HAP-1 (cell line): Measurements from ENCODE around the gene ANKRD6.

ENCODE experiments used
- DNase-seq, 2 experiments: peaks; one replicate each; pipeline ENCODE4 v3.0.0-alpha.2; 2016 to 2020; ENCODE audit warnings: low spot score in 2 of 2
- H3K27me3 ChIP-seq: fragments of 250-450 bp; sonication (Bioruptor Pico); 2 replicates; pipeline ENCODE4 v1.5.1; 2020; ENCODE audit warnings: low read depth, mild to moderate bottlenecking, moderate library complexity
- H3K36me3 ChIP-seq: fragments of 250-450 bp; sonication (Bioruptor Pico); replicated peaks from 2 replicates; pipeline ENCODE4 v1.5.1; 2020; ENCODE audit warnings: mild to moderate bottlenecking
- H3K4me1 ChIP-seq: fragments of 250-450 bp; sonication (Bioruptor Pico); 2 replicates; pipeline ENCODE4 v1.5.1; 2020; ENCODE audit warnings: mild to moderate bottlenecking
- H3K4me3 ChIP-seq: fragments of 250-450 bp; sonication (Bioruptor Pico); 2 replicates; pipeline ENCODE4 v1.5.1; 2020; ENCODE audit warnings: mild to moderate bottlenecking, moderate library complexity
- H3K9me3 ChIP-seq: fragments of 250-450 bp; sonication (Bioruptor Pico); 2 replicates; pipeline ENCODE4 v1.5.1; 2020; ENCODE audit warnings: mild to moderate bottlenecking, moderate library complexity
- in situ Hi-C: fragments of 300-500 bp; cut with MboI; formaldehyde crosslinking; loops from 3 replicates; pipeline ENCODE4 v1.14.3; 2020; ENCODE audit warnings: low sequenced_read_pairs, inconsistent platforms, mixed read lengths

ANKRD6 gene

GRCh38 chr6:89667872-89668556, 235.1 kb downstream of the ANKRD6 start:
- DNase-seq, result peak in 1 of 2 experiments; percentile 4
- Histone ChIP-seq H3K4me3 (no peak overlapping the region), H3K27me3 (no peaks in the 10 kb centered on the region), H3K9me3 (no peaks in the 10 kb centered on the region), H3K4me1 (no peaks in the 10 kb centered on the region), H3K36me3 (peaks cover 61% of the 10 kb centered on the region)
- in situ Hi-C loops, result no loop called here

- Histone ChIP-seq H3K4me3 (no peak overlapping the region), H3K9me3 (no peaks in the 10 kb centered on the region), H3K4me1 (no peaks in the 10 kb centered on the region), H3K27me3 (no peaks in the 10 kb centered on the region), H3K36me3 (peaks cover 64% of the 10 kb centered on the region)
- no peak for DNase-seq
- in situ Hi-C loops, result no loop called here
Observed at GRCh38 chr6:89669002-89669401, 236.1 kb downstream of the ANKRD6 start.

GRCh38 chr6:89670935-89671565, 238.1 kb downstream of the ANKRD6 start:
- Histone ChIP-seq H3K36me3 (peaks cover 75% of the 10 kb centered on the region), H3K9me3 (no peaks in the 10 kb centered on the region), H3K4me3 (no peak overlapping the region), H3K27me3 (no peaks in the 10 kb centered on the region), H3K4me1 (no peaks in the 10 kb centered on the region)
- no peak for DNase-seq
- in situ Hi-C loops, result no loop called here

- no peaks in the 10 kb centered on the region for H3K27me3 ChIP-seq
- H3K9me3 ChIP-seq, result no peaks in the 10 kb centered on the region
- no peak for DNase-seq
- in situ Hi-C loops, result no loop called here
- H3K4me3 ChIP-seq, result no peak overlapping the region
- H3K4me1 ChIP-seq, result no peaks in the 10 kb centered on the region
- H3K36me3 ChIP-seq, result peaks cover 96% of the 10 kb centered on the region
Observed at GRCh38 chr6:89675949-89676748, 243.2 kb downstream of the ANKRD6 start.

- H3K36me3 ChIP-seq, result peaks cover 94% of the 10 kb centered on the region
- H3K9me3 ChIP-seq, result no peaks in the 10 kb centered on the region
- no peak overlapping the region for H3K4me3 ChIP-seq
- in situ Hi-C loops, result no loop called here
- H3K27me3 ChIP-seq, result no peaks in the 10 kb centered on the region
- no peaks in the 10 kb centered on the region for H3K4me1 ChIP-seq
- no peak for DNase-seq
Observed at GRCh38 chr6:89678531-89678930, 245.6 kb downstream of the ANKRD6 start.

- Histone ChIP-seq H3K4me3 (no peak overlapping the region), H3K27me3 (no peaks in the 10 kb centered on the region), H3K36me3 (peaks cover 94% of the 10 kb centered on the region), H3K9me3 (no peaks in the 10 kb centered on the region), H3K4me1 (no peaks in the 10 kb centered on the region)
- in situ Hi-C loops, result no loop called here
- no peak for DNase-seq
Observed at GRCh38 chr6:89679215-89680120, 246.5 kb downstream of the ANKRD6 start.

- in situ Hi-C loops, result no loop called here
- no peak for DNase-seq
- Histone ChIP-seq H3K9me3 (no peaks in the 10 kb centered on the region), H3K27me3 (no peaks in the 10 kb centered on the region), H3K4me3 (no peak overlapping the region), H3K4me1 (no peaks in the 10 kb centered on the region), H3K36me3 (peaks cover 94% of the 10 kb centered on the region)
Observed at GRCh38 chr6:89680150-89680549, 247.2 kb downstream of the ANKRD6 start.

GRCh38 chr6:89680551-89680950, 247.6 kb downstream of the ANKRD6 start:
- peaks cover 94% of the 10 kb centered on the region for H3K36me3 ChIP-seq
- no peaks in the 10 kb centered on the region for H3K4me1 ChIP-seq
- DNase-seq, result no peak
- H3K4me3 ChIP-seq, result no peak overlapping the region
- in situ Hi-C loops, result no loop called here
- no peaks in the 10 kb centered on the region for H3K9me3 ChIP-seq
- H3K27me3 ChIP-seq, result no peaks in the 10 kb centered on the region

- H3K4me3 ChIP-seq, result no peak overlapping the region
- H3K4me1 ChIP-seq, result no peaks in the 10 kb centered on the region
- in situ Hi-C loops, result no loop called here
- H3K27me3 ChIP-seq, result no peaks in the 10 kb centered on the region
- peaks cover 94% of the 10 kb centered on the region for H3K36me3 ChIP-seq
- H3K9me3 ChIP-seq, result no peaks in the 10 kb centered on the region
- DNase-seq, result no peak
Observed at GRCh38 chr6:89681983-89682564, 249.1 kb downstream of the ANKRD6 start.

- in situ Hi-C loops, result no loop called here
- H3K4me1 ChIP-seq, result no peaks in the 10 kb centered on the region
- no peak for DNase-seq
- H3K4me3 ChIP-seq, result no peak overlapping the region
- H3K27me3 ChIP-seq, result no peaks in the 10 kb centered on the region
- peaks cover 94% of the 10 kb centered on the region for H3K36me3 ChIP-seq
- H3K9me3 ChIP-seq, result no peaks in the 10 kb centered on the region
Observed at GRCh38 chr6:89682991-89683390, 250.0 kb downstream of the ANKRD6 start.
